ENCODE results near the gene APOBEC4.

DNA sequence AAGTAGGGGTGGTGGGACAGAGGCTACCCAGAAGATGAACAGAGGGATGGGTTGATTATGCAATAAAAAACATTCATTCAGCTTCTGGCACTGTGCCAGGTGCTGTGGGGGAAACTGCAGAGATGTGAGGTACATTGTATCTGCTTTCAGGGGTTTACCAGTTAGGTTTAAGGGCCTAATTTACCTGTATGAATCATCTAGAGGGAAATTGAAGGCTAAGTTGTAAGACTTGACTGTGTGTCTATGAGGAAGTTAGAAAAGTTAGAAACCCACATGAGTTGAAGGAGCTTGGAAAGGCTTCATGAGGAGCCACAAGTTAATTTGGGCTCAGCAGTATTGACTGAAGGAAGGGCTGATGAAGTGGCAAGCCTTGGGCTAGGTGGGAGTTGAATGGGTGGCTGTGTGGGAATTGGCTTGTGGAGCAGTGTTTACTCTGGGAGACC lies 36.7 kb upstream of the APOBEC4 start:
- TF ChIP-seq CEBPB (IDR thresholded peaks at IDR 0.05; ENCODE audit: low read depth, low read length) (peak; percentile 56), CTCF (conservative IDR thresholded peaks at IDR 0.05; ENCODE audit: low read depth, low read length) (no peak), MAFK (IDR thresholded peaks at IDR 0.05; ENCODE audit: low read depth, low read length) (no peak), RAD21 (IDR thresholded peaks at IDR 0.05; ENCODE audit: low read length) (no peak), POLR2A (IDR thresholded peaks at IDR 0.05; ENCODE audit: low read depth, low read length) (no peak), BHLHE40 (IDR thresholded peaks at IDR 0.05; ENCODE audit: low read depth, low read length) (no peak), MXI1 (IDR thresholded peaks at IDR 0.05; ENCODE audit: borderline replicate concordance, low read depth, low read length) (no peak), NFE2L2 (IDR thresholded peaks at IDR 0.05; ENCODE audit: low read depth, low read length) (no peak), RFX5 (IDR thresholded peaks at IDR 0.05; ENCODE audit: low read depth, low read length) (no peak), CHD1 (IDR thresholded peaks at IDR 0.05; ENCODE audit: low read depth, low read length) (no peak)
- TF ChIP-seq, protein P1, sequence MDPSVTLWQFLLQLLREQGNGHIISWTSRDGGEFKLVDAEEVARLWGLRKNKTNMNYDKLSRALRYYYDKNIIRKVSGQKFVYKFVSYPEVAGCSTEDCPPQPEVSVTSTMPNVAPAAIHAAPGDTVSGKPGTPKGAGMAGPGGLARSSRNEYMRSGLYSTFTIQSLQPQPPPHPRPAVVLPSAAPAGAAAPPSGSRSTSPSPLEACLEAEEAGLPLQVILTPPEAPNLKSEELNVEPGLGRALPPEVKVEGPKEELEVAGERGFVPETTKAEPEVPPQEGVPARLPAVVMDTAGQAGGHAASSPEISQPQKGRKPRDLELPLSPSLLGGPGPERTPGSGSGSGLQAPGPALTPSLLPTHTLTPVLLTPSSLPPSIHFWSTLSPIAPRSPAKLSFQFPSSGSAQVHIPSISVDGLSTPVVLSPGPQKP (IDR thresholded peaks at IDR 0.05; ENCODE audit: borderline replicate concordance, low read depth, low read length), result no peak
